Gastroesophageal sphincter (tissue), 3 donors: ENCODE data around the gene SF3B2.

Experiments
- CTCF ChIP-seq, 4 experiments: fragments of 200-600 bp in 2 of 4; fragments of 450-650 bp in 2 of 4; sonication (generic) in 1 of 4; IDR thresholded peaks; one replicate each; pipeline ENCODE4 v1.5.1; 2017 to 2019; ENCODE audit warnings: antibody characterized with exemption in 4 of 4, mild to moderate bottlenecking in 2 of 4, moderate library complexity in 2 of 4
- POLR2AphosphoS5 ChIP-seq: sonication (generic); formaldehyde crosslinking; IDR thresholded peaks from one replicate; pipeline ENCODE4 v1.6.1; 2017; ENCODE audit warnings: antibody characterized with exemption

GRCh38 chr11:66013762-66014100, 38.4 kb upstream of the SF3B2 start:
- TF ChIP-seq CTCF (IDR thresholded peaks at IDR 0.05) (no peak), POLR2AphosphoS5 (no peak)
